Testis (tissue), 2 donors: ENCODE measurements around the gene HS1BP3.

Experiments
- POLR2A ChIP-seq: fragments of 450-650 bp; IDR thresholded peaks from one replicate; pipeline ENCODE4 v1.6.1; 2017; ENCODE audit warnings: antibody characterized with exemption, mild to moderate bottlenecking, moderate library complexity
- TF ChIP-seq, protein P1 (sequence below), 3 experiments: fragments of 450-650 bp in 2 of 3; fragments of 200-600 bp in 1 of 3; sonication (generic) in 1 of 3; IDR thresholded peaks; one replicate each; pipeline ENCODE4 v1.5.1; 2016 to 2019; ENCODE audit warnings: antibody characterized with exemption in 3 of 3, mild to moderate bottlenecking in 2 of 3, moderate library complexity in 1 of 3

- TF ChIP-seq, protein P1, sequence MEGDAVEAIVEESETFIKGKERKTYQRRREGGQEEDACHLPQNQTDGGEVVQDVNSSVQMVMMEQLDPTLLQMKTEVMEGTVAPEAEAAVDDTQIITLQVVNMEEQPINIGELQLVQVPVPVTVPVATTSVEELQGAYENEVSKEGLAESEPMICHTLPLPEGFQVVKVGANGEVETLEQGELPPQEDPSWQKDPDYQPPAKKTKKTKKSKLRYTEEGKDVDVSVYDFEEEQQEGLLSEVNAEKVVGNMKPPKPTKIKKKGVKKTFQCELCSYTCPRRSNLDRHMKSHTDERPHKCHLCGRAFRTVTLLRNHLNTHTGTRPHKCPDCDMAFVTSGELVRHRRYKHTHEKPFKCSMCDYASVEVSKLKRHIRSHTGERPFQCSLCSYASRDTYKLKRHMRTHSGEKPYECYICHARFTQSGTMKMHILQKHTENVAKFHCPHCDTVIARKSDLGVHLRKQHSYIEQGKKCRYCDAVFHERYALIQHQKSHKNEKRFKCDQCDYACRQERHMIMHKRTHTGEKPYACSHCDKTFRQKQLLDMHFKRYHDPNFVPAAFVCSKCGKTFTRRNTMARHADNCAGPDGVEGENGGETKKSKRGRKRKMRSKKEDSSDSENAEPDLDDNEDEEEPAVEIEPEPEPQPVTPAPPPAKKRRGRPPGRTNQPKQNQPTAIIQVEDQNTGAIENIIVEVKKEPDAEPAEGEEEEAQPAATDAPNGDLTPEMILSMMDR (IDR thresholded peaks at IDR 0.05): no peak
- no peak for TF ChIP-seq POLR2A
Observed at GRCh38 chr2:20571644-20572215, 79.2 kb downstream of the HS1BP3 start.
